ENCODE measurements around the gene SNAP23.

Gene SNAP23

DNA sequence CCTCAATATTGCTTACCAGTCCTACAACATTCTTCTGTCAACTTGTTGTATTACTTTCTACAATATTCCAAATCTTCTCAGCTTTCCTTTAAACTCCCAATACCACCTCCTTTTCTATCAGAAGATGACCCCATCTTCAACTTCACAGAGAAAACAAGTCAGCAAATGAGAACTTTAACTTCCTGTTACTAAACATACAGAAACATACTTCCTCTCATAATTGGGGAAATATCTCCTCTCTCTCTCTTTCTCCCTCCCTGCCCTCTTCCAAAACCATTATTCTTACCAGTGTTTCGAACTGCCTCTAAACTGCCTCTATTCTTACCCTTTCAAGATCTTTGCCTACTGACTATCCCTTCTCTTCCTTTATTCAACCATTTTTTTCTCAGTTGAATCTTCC, 1.8 kb upstream of the SNAP23 start:
- TF ChIP-seq, protein P1, sequence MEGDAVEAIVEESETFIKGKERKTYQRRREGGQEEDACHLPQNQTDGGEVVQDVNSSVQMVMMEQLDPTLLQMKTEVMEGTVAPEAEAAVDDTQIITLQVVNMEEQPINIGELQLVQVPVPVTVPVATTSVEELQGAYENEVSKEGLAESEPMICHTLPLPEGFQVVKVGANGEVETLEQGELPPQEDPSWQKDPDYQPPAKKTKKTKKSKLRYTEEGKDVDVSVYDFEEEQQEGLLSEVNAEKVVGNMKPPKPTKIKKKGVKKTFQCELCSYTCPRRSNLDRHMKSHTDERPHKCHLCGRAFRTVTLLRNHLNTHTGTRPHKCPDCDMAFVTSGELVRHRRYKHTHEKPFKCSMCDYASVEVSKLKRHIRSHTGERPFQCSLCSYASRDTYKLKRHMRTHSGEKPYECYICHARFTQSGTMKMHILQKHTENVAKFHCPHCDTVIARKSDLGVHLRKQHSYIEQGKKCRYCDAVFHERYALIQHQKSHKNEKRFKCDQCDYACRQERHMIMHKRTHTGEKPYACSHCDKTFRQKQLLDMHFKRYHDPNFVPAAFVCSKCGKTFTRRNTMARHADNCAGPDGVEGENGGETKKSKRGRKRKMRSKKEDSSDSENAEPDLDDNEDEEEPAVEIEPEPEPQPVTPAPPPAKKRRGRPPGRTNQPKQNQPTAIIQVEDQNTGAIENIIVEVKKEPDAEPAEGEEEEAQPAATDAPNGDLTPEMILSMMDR (IDR thresholded peaks at IDR 0.05; ENCODE audit: control extremely low read depth, extremely low read depth, low read depth, missing control alignments), result no peak
- ChIA-PET POLR2A (interaction anchor here (0.7 kb wide), 1 partner anchor 366 kb away, joined by 3 read pairs; no protein-coding TSS in a partner anchor), CTCF (no interaction called here)
- no peak for DNase-seq (ENCODE audit: extremely low spot score)

DNA sequence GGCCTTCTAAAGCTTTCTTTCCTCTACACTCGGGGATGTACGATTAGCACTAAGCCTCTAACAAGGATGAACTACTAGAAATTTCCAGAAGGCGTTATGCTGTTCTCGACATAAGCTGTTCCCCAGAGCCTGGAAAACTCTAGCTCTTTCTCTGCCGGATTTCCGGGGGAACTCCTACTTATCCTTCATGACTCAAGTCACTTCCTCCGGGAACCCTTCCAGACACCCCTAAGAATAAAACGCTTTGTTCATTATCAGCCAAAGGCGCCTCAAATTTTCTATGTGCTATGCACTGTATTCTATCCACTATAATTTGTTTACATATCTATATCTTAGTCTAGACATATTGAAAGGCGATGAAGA, 455 bp upstream of the SNAP23 start:
- POLR2A ChIA-PET, result interaction anchor here (2.5 kb wide), 1 partner anchor 10 kb away, joined by 9 read pairs; no protein-coding TSS in a partner anchor
- CTCF ChIA-PET, result interaction anchor here (1.2 to 1.8 kb wide), 4 partner anchors 14 to 51 kb away, joined by 3 to 6 read pairs (median 4); no protein-coding TSS in a partner anchor
- DNase-seq (ENCODE audit: extremely low spot score), result no peak
- TF ChIP-seq, protein P1 (IDR thresholded peaks at IDR 0.05; ENCODE audit: control extremely low read depth, extremely low read depth, low read depth, missing control alignments), result no peak

DNA sequence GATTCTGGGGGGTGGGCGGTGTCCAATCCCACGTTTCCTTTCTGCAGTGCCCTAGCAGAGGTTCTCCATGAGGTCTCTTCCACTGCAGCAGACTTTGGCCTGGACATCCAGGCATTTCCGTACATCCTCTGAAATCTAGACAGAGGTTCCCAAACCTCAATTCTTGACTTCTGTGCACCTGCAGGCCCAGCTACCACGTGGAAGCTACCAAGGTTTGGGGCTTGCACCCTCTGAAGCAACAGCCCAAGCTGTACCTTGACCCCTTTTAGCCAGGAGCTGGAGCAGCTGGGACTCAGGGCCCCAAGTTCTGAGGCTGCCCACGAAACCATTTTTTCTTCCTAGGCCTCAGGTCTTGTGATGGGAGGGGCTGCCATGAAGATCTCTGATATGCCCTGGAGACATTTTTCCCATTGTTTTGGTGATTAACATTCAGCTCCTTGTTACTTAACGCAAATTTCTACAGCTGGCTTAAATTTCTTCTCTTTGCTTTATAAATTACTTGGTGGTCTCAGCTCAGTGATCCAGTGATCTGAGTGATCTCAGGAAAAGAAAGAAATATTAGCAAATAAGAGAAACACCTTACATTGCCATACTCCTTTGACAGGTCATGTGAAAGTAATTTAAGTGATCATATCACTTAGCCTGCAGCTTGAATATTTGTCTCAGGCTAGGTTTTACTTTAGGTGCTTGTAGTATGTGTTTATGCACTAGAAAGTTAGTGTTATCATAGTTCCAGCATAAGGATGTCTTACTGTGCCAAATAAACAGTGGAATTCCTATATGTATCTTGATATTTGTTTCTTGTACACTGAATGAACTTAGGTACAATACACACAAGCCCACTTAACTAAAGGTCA, 3.0 kb downstream of the SNAP23 start:
- TF ChIP-seq, protein P1 (IDR thresholded peaks at IDR 0.05; ENCODE audit: control extremely low read depth, extremely low read depth, low read depth, missing control alignments), result no peak
- POLR2A ChIA-PET, result no interaction called here
- CTCF ChIA-PET, result interaction anchor here (0.9 to 2.0 kb wide), 6 partner anchors 8 to 77 kb away, joined by 3 to 11 read pairs (median 4); partner anchors contain the start of genes STARD9 and ZNF106

DNA sequence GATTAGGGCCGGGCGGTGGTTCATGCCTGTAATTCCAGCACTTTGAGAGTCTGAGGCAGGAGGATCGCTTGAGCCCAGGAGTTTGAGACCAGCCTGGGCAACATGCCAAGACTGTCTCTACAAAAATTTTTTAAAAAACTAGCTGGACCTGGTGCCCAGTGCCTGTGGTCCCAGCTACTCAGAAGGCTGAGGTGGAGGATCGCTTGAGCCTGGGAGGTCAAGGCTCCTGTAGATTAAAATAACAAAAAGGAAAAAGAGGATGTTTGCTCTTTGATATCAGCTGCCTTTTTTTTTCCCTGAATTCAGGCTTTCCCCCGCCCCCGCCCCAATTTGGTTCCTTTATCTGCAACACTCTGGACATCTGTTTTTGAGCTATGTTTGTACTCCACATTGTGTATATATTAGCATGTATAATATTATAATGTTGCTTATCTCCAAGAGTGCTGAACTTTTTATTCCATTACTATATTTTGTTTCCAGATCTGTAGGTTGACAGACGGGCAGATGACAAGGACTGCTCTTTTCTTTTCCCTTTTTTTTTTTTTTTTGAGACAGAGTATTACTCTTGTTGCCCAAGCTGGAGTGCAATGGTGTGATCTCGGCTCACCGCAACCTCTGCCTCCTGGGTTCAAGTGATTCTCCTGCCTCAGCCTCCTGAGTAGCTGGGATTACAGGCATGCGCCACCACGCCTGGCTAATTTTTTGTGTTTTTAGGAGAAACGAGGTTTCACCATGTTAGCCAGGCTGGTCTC, 4.6 kb downstream of the SNAP23 start:
- CTCF ChIA-PET, result interaction anchor here (1.1 to 2.0 kb wide), 6 partner anchors 9 to 75 kb away, joined by 3 to 11 read pairs (median 3); partner anchors contain the start of genes STARD9 and ZNF106
- DNase-seq (ENCODE audit: extremely low spot score), result no peak

More for the DNA sequence above, 3.0 kb downstream of the SNAP23 start:
- no peak for DNase-seq (ENCODE audit: extremely low spot score)

DNA sequence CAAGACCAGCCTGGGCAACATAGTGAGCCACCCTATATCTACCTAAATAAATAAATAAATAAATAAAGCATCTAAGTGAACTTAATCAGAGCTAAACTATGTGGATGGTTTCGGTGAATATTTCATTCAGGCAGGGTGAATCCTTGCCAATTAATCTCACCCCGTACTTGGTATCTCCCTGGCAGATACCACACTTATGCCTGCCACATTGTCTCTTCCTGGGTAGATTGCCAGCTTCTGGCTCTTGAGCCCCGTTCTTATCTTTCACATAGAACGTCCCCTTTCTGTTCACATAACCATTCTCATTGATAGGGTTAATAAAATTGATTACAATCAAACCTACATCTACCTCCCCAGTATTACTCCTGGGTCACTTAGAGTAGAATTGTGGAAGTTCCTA, 7.0 kb downstream of the SNAP23 start:
- ChIA-PET POLR2A (no interaction called here), CTCF (interaction anchor here (1.2 kb wide), 1 partner anchor 30 kb away, joined by 3 read pairs; no protein-coding TSS in a partner anchor)
- DNase-seq (ENCODE audit: extremely low spot score), result no peak
- TF ChIP-seq, protein P1 (IDR thresholded peaks at IDR 0.05; ENCODE audit: control extremely low read depth, extremely low read depth, low read depth, missing control alignments), result no peak

More for the DNA sequence above, 4.6 kb downstream of the SNAP23 start:
- TF ChIP-seq, protein P1 (IDR thresholded peaks at IDR 0.05; ENCODE audit: control extremely low read depth, extremely low read depth, low read depth, missing control alignments), result no peak
- POLR2A ChIA-PET, result interaction anchor here (0.6 kb wide), 1 partner anchor 19 kb away, joined by 5 read pairs; no protein-coding TSS in a partner anchor

DNA sequence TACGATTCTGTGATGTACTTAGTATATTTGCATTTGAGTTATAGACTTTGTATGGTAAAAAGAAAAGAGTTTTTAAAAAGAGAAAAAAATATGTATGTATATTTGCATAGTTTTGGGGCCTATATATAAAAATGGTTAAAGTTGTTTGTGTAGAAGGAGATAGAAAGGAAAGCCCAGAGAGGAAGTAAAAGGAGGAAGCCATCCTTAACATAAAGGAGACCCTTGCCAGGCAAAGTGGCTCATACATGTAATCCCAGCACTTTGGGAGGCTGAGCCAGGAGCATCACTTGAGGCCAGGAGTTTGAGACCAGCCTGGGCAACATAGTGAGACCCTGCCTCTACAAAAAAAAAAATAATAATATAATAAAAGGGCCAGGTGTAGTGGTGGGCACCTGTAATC, 8.4 kb downstream of the SNAP23 start:
- POLR2A ChIA-PET, result interaction anchor here (1.0 kb wide), 1 partner anchor 72 kb away, joined by 3 read pairs; the partner anchor contains the start of gene STARD9
- no peak for DNase-seq (ENCODE audit: extremely low spot score)
- TF ChIP-seq, protein P1 (IDR thresholded peaks at IDR 0.05; ENCODE audit: control extremely low read depth, extremely low read depth, low read depth, missing control alignments), result no peak
- CTCF ChIA-PET, result no interaction called here
